ENCODE data around the gene BLTP1.
A peak's percentile ranks its signal among the peaks of the same experiment; 100 is the strongest.
"Not testable (repeated sequence)": the region's sequence is repeated elsewhere in the genome, so short reads cannot be mapped to it uniquely, and the experiment has no call there.

Gene BLTP1

GRCh38 chr4:122151982-122152710 lies at the start of gene BLTP1:
Gene BLTP1, plus strand, starts transcription at chr4:122152331. Its CDS starts 18,317 bp downstream, at chr4:122170648.
- Histone ChIP-seq H3K36me3 (ENCODE audit: insufficient read depth, low read length) (peaks cover 5% of the 10 kb centered on the region; the same call in 1 of the 2 replicates), H2AFZ (ENCODE audit: low read length, unreplicated experiment) (peak within 1 kb of the TSS; percentile 94), H3K4me3 (ENCODE audit: low read depth, low read length) (peak within 1 kb of the TSS; percentile 96), H3K27ac (ENCODE audit: low read depth, low read length) (peak within 1 kb of the TSS; percentile 25), H3K79me2 (ENCODE audit: control insufficient read depth, insufficient read depth, low read length, unreplicated experiment) (peaks cover 13% of the 10 kb centered on the region), H3K4me1 (ENCODE audit: control insufficient read depth, insufficient read depth, low read length, unreplicated experiment) (peaks cover 19% of the 10 kb centered on the region), H3K27me3 (ENCODE audit: insufficient read depth, low read length) (no peaks in the 10 kb centered on the region)

- H3K79me2 ChIP-seq (ENCODE audit: control insufficient read depth, insufficient read depth, low read length, unreplicated experiment), result no peaks in the 10 kb centered on the region
- H3K4me3 ChIP-seq (ENCODE audit: low read depth, low read length), result no peak overlapping the region
- H3K36me3 ChIP-seq (ENCODE audit: insufficient read depth, low read length), result no peaks in the 10 kb centered on the region
- no peak overlapping the region for H3K27ac ChIP-seq (ENCODE audit: low read depth, low read length)
- peaks cover 18% of the 10 kb centered on the region for H3K27me3 ChIP-seq (ENCODE audit: insufficient read depth, low read length)
- peaks cover 5% of the 10 kb centered on the region for H3K4me1 ChIP-seq (ENCODE audit: control insufficient read depth, insufficient read depth, low read length, unreplicated experiment)
- no peak overlapping the region for H2AFZ ChIP-seq (ENCODE audit: low read length, unreplicated experiment)
Measured at GRCh38 chr4:122104184-122104583, 47.9 kb upstream of the BLTP1 start.

GRCh38 chr4:122107680-122108079 lies 44.5 kb upstream of the BLTP1 start:
- Histone ChIP-seq H3K36me3 (ENCODE audit: insufficient read depth, low read length) (no peaks in the 10 kb centered on the region), H2AFZ (ENCODE audit: low read length, unreplicated experiment) (no peak overlapping the region), H3K79me2 (ENCODE audit: control insufficient read depth, insufficient read depth, low read length, unreplicated experiment) (no peaks in the 10 kb centered on the region), H3K27me3 (ENCODE audit: insufficient read depth, low read length) (peaks cover 22% of the 10 kb centered on the region), H3K27ac (ENCODE audit: low read depth, low read length) (no peak overlapping the region), H3K4me1 (ENCODE audit: control insufficient read depth, insufficient read depth, low read length, unreplicated experiment) (no peaks in the 10 kb centered on the region), H3K4me3 (ENCODE audit: low read depth, low read length) (no peak overlapping the region)

- H3K79me2 ChIP-seq (ENCODE audit: control insufficient read depth, insufficient read depth, low read length, unreplicated experiment); H3K4me1 ChIP-seq (ENCODE audit: control insufficient read depth, insufficient read depth, low read length, unreplicated experiment); H2AFZ ChIP-seq (ENCODE audit: low read length, unreplicated experiment); H3K4me3 ChIP-seq (ENCODE audit: low read depth, low read length); H3K36me3 ChIP-seq (ENCODE audit: insufficient read depth, low read length); H3K27ac ChIP-seq (ENCODE audit: low read depth, low read length): not testable (repeated sequence)
- H3K27me3 ChIP-seq (ENCODE audit: insufficient read depth, low read length), result peaks cover 22% of the 10 kb centered on the region
Measured at GRCh38 chr4:122110304-122110703, 41.8 kb upstream of the BLTP1 start.

GRCh38 chr4:122117743-122118142 lies 34.4 kb upstream of the BLTP1 start:
- no peak overlapping the region for H3K27ac ChIP-seq (ENCODE audit: low read depth, low read length)
- H3K4me3 ChIP-seq (ENCODE audit: low read depth, low read length), result no peak overlapping the region
- no peaks in the 10 kb centered on the region for H3K27me3 ChIP-seq (ENCODE audit: insufficient read depth, low read length)
- no peaks in the 10 kb centered on the region for H3K79me2 ChIP-seq (ENCODE audit: control insufficient read depth, insufficient read depth, low read length, unreplicated experiment)
- no peaks in the 10 kb centered on the region for H3K4me1 ChIP-seq (ENCODE audit: control insufficient read depth, insufficient read depth, low read length, unreplicated experiment)
- no peak overlapping the region for H2AFZ ChIP-seq (ENCODE audit: low read length, unreplicated experiment)
- H3K36me3 ChIP-seq (ENCODE audit: insufficient read depth, low read length), result no peaks in the 10 kb centered on the region

GRCh38 chr4:122118243-122118642 lies 33.9 kb upstream of the BLTP1 start:
- no peaks in the 10 kb centered on the region for H3K27me3 ChIP-seq (ENCODE audit: insufficient read depth, low read length)
- H2AFZ ChIP-seq (ENCODE audit: low read length, unreplicated experiment), result no peak overlapping the region
- H3K4me1 ChIP-seq (ENCODE audit: control insufficient read depth, insufficient read depth, low read length, unreplicated experiment), result no peaks in the 10 kb centered on the region
- no peaks in the 10 kb centered on the region for H3K79me2 ChIP-seq (ENCODE audit: control insufficient read depth, insufficient read depth, low read length, unreplicated experiment)
- H3K27ac ChIP-seq (ENCODE audit: low read depth, low read length), result no peak overlapping the region
- no peak overlapping the region for H3K4me3 ChIP-seq (ENCODE audit: low read depth, low read length)
- H3K36me3 ChIP-seq (ENCODE audit: insufficient read depth, low read length), result no peaks in the 10 kb centered on the region

GRCh38 chr4:122119739-122120138 lies 32.4 kb upstream of the BLTP1 start:
- Histone ChIP-seq H3K4me3 (ENCODE audit: low read depth, low read length) (no peak overlapping the region), H3K4me1 (ENCODE audit: control insufficient read depth, insufficient read depth, low read length, unreplicated experiment) (no peaks in the 10 kb centered on the region), H3K36me3 (ENCODE audit: insufficient read depth, low read length) (no peaks in the 10 kb centered on the region), H3K27me3 (ENCODE audit: insufficient read depth, low read length) (no peaks in the 10 kb centered on the region), H2AFZ (ENCODE audit: low read length, unreplicated experiment) (no peak overlapping the region), H3K27ac (ENCODE audit: low read depth, low read length) (no peak overlapping the region), H3K79me2 (ENCODE audit: control insufficient read depth, insufficient read depth, low read length, unreplicated experiment) (no peaks in the 10 kb centered on the region)

- Histone ChIP-seq H3K27me3 (ENCODE audit: insufficient read depth, low read length) (no peaks in the 10 kb centered on the region), H3K27ac (ENCODE audit: low read depth, low read length) (no peak overlapping the region), H3K4me1 (ENCODE audit: control insufficient read depth, insufficient read depth, low read length, unreplicated experiment) (no peaks in the 10 kb centered on the region), H3K4me3 (ENCODE audit: low read depth, low read length) (no peak overlapping the region), H3K36me3 (ENCODE audit: insufficient read depth, low read length) (no peaks in the 10 kb centered on the region), H3K79me2 (ENCODE audit: control insufficient read depth, insufficient read depth, low read length, unreplicated experiment) (no peaks in the 10 kb centered on the region), H2AFZ (ENCODE audit: low read length, unreplicated experiment) (no peak overlapping the region)
Measured at GRCh38 chr4:122121593-122121992, 30.5 kb upstream of the BLTP1 start.

- H2AFZ ChIP-seq (ENCODE audit: low read length, unreplicated experiment), result no peak overlapping the region
- no peaks in the 10 kb centered on the region for H3K27me3 ChIP-seq (ENCODE audit: insufficient read depth, low read length)
- H3K36me3 ChIP-seq (ENCODE audit: insufficient read depth, low read length), result no peaks in the 10 kb centered on the region
- no peak overlapping the region for H3K27ac ChIP-seq (ENCODE audit: low read depth, low read length)
- H3K4me1 ChIP-seq (ENCODE audit: control insufficient read depth, insufficient read depth, low read length, unreplicated experiment), result no peaks in the 10 kb centered on the region
- H3K4me3 ChIP-seq (ENCODE audit: low read depth, low read length), result no peak overlapping the region
- no peaks in the 10 kb centered on the region for H3K79me2 ChIP-seq (ENCODE audit: control insufficient read depth, insufficient read depth, low read length, unreplicated experiment)
Measured at GRCh38 chr4:122122083-122122482, 30.0 kb upstream of the BLTP1 start.

GRCh38 chr4:122129061-122129460 lies 23.1 kb upstream of the BLTP1 start:
- H3K4me1 ChIP-seq (ENCODE audit: control insufficient read depth, insufficient read depth, low read length, unreplicated experiment), result no peaks in the 10 kb centered on the region
- H3K79me2 ChIP-seq (ENCODE audit: control insufficient read depth, insufficient read depth, low read length, unreplicated experiment), result no peaks in the 10 kb centered on the region
- no peak overlapping the region for H3K27ac ChIP-seq (ENCODE audit: low read depth, low read length)
- H3K36me3 ChIP-seq (ENCODE audit: insufficient read depth, low read length), result no peaks in the 10 kb centered on the region
- no peak overlapping the region for H3K4me3 ChIP-seq (ENCODE audit: low read depth, low read length)
- no peak overlapping the region for H2AFZ ChIP-seq (ENCODE audit: low read length, unreplicated experiment)
- peaks cover 10% of the 10 kb centered on the region; the same call in 1 of the 2 replicates for H3K27me3 ChIP-seq (ENCODE audit: insufficient read depth, low read length)

GRCh38 chr4:122131562-122132157 lies 20.5 kb upstream of the BLTP1 start:
- no peaks in the 10 kb centered on the region for H3K36me3 ChIP-seq (ENCODE audit: insufficient read depth, low read length)
- no peak overlapping the region for H3K27ac ChIP-seq (ENCODE audit: low read depth, low read length)
- no peaks in the 10 kb centered on the region for H3K79me2 ChIP-seq (ENCODE audit: control insufficient read depth, insufficient read depth, low read length, unreplicated experiment)
- peaks cover 24% of the 10 kb centered on the region for H3K27me3 ChIP-seq (ENCODE audit: insufficient read depth, low read length)
- H3K4me1 ChIP-seq (ENCODE audit: control insufficient read depth, insufficient read depth, low read length, unreplicated experiment), result no peaks in the 10 kb centered on the region
- no peak overlapping the region for H3K4me3 ChIP-seq (ENCODE audit: low read depth, low read length)
- no peak overlapping the region for H2AFZ ChIP-seq (ENCODE audit: low read length, unreplicated experiment)

All from ACC112 (cell line).